GM19468 (cell line): Measurements from ENCODE around the gene PNMA5.

Source experiments
- ATAC-seq: cut with Tn5 transposase; IDR thresholded peaks from one replicate; pipeline ENCODE4 v1.9.1; 2021; ENCODE audit warnings: mild to moderate bottlenecking, moderate library complexity, moderate number of reproducible peaks; ENCODE audit not compliant: unreplicated experiment; ENCODE audit errors: extremely low read depth

Gene PNMA5

DNA sequence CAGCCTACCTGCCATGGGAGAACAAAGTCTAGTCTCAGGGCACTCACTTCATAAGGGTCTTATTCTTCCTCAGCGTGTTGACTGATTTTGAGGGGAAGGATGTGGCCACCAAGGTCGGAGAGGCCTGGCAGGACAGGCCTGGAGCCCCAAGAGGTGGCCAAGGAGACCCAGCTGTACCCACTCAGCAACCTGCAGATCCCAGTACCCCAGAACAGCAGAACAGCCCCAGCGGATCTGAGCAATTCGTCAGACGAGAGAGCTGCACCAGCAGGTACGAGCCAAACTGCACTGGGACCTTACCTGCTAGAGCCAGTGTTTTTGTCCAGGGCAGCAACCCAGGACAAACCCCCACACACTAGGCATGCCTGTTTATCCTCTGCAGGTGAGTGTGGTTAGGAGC is 34.3 kb downstream of the PNMA5 start:
- ATAC-seq, result no peak

GRCh38 chrX:152958524-152959465 is 35.1 kb downstream of the PNMA5 start:
- peak; percentile 77 for ATAC-seq

- no peak for ATAC-seq
Observed at GRCh38 chrX:152958047-152958446, 35.9 kb downstream of the PNMA5 start.

- ATAC-seq, result no peak
Observed at GRCh38 chrX:152950786-152951185, 43.1 kb downstream of the PNMA5 start.

- ATAC-seq, result no peak
Observed at GRCh38 chrX:152949114-152949513, 44.8 kb downstream of the PNMA5 start.

DNA sequence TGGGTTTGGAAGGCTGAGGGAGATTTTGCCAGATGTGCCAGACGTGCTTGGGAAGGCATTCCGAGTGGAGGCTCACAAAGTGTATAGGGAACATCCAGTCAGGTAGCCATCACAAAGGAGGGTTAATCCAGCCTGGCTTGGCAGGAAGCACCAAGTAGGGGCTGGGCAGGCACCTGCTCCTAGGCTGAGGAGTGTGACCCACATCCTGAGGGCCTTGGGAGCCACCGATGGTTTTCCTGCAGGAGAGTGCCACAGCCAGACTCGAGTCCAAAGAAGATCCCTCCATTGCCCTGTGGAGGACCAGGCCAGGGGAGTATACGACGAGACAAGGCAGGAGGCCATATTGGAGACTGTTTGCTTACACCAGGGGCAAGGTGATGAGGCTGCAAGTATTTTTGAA is 47.2 kb downstream of the PNMA5 start:
- no peak for ATAC-seq

GRCh38 chrX:152945021-152945979 is 48.6 kb downstream of the PNMA5 start:
- no peak for ATAC-seq

- ATAC-seq, result no peak
Observed at GRCh38 chrX:152943826-152944225, 50.1 kb downstream of the PNMA5 start.

- no peak for ATAC-seq
Observed at GRCh38 chrX:152942077-152942442, 51.9 kb downstream of the PNMA5 start.

GRCh38 chrX:152941328-152942076 is 52.4 kb downstream of the PNMA5 start:
- ATAC-seq, result peak; percentile 91
